ENCODE data around the gene ADAMTSL3. TPM values are rescaled to one million over a fixed set of nuclear protein-coding genes. Genes with fewer than 3 reads are reported as not detected.

Gene ADAMTSL3
- total and polyA plus RNA-seq, 2 of the 8 experiments (the other 6 are each of a cell fraction or from before 2014, with no cell fraction given) = 0.35 to 1.4 TPM

- TF ChIP-seq CHD7 (IDR thresholded peaks at IDR 0.05; ENCODE audit: insufficient replicate concordance, low read length) (no peak), KDM1A (IDR thresholded peaks at IDR 0.05; ENCODE audit: borderline replicate concordance, low read length) (no peak), CHD1 (IDR thresholded peaks at IDR 0.05; ENCODE audit: low read depth, low read length) (no peak), HDAC2 (IDR thresholded peaks at IDR 0.05; ENCODE audit: borderline replicate concordance in 1 of 2, low read depth in 2 of 2, low read length in 2 of 2) (no peak), CTCF (IDR thresholded peaks at IDR 0.05; ENCODE audit: control extremely low read depth in 1 of 3, insufficient read depth in 1 of 3, low read depth in 1 of 3, low read length in 3 of 3) (no peak), TBP (IDR thresholded peaks at IDR 0.05; ENCODE audit: low read depth, low read length) (no peak), E2F6 (IDR thresholded peaks at IDR 0.05) (no peak), POLR2AphosphoS5 (IDR thresholded peaks at IDR 0.05; ENCODE audit: low read depth, low read length) (no peak)
Observed at GRCh38 chr15:83899670-83900069, 245.7 kb downstream of the ADAMTSL3 start (continued).
